22Rv1 (cell line): ENCODE measurements around the gene PGM1.

Experiments
- ZFX ChIP-seq: fragments of 450-650 bp; IDR thresholded peaks from 2 replicates; pipeline ENCODE4 v1.6.1; 2017; ENCODE audit warnings: antibody characterized with exemption, borderline replicate concordance
- TF ChIP-seq, protein P1 (sequence below): fragments of 450-650 bp; IDR thresholded peaks from 2 replicates; pipeline ENCODE4 v1.5.1; 2017; ENCODE audit warnings: mild to moderate bottlenecking

DNA sequence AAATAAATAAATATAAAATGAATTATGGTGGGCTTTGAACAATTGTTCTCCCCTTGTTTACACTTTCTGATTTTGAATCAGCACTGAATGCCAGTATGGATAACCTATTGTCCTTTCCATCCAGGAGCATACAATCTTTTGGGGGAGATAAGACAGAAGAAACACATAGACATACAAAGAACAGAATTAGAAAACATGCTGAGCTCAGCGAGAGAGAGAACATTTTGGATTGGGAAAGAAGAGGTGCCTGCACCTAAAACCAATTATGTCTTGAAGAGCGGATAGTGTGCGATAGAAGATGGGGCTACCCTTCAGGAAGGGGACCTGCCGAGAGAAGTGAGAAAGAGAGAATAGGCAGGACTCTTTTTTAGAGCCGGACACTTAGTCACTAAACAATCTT is 6.6 kb downstream of the PGM1 start:
- TF ChIP-seq, protein P1, sequence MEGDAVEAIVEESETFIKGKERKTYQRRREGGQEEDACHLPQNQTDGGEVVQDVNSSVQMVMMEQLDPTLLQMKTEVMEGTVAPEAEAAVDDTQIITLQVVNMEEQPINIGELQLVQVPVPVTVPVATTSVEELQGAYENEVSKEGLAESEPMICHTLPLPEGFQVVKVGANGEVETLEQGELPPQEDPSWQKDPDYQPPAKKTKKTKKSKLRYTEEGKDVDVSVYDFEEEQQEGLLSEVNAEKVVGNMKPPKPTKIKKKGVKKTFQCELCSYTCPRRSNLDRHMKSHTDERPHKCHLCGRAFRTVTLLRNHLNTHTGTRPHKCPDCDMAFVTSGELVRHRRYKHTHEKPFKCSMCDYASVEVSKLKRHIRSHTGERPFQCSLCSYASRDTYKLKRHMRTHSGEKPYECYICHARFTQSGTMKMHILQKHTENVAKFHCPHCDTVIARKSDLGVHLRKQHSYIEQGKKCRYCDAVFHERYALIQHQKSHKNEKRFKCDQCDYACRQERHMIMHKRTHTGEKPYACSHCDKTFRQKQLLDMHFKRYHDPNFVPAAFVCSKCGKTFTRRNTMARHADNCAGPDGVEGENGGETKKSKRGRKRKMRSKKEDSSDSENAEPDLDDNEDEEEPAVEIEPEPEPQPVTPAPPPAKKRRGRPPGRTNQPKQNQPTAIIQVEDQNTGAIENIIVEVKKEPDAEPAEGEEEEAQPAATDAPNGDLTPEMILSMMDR: no peak
- no peak for TF ChIP-seq ZFX
